NCI-H226 (cell line): ENCODE measurements around the gene TMPRSS9.
"Not testable (repeated sequence)": the region's sequence is repeated elsewhere in the genome, so short reads cannot be mapped to it uniquely, and the experiment has no call there.

Experiments used
- DNase-seq: peaks from one replicate; pipeline ENCODE4 v3.0.0-alpha.2; 2015

Gene TMPRSS9

GRCh38 chr19:2468596-2468995 is 108.5 kb downstream of the TMPRSS9 start:
- DNase-seq, result no peak

- DNase-seq, result no peak
These were observed 109.2 kb downstream of the TMPRSS9 start for GRCh38 chr19:2469102-2469914.

DNA sequence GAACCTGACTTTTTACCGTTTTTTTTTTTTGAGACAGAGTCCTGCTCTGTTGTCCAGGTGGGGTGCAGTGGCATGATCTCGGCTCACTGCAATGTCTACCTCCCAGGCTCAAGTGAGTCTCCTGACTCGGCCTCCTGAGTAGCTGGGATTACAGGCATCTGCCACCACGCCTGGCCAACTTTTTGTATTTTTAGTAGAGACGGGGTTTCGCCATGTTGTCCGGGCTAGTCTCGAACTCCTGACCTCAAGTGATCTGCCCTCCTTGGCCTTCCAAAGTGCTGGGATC is 109.8 kb downstream of the TMPRSS9 start:
- not testable (repeated sequence) for DNase-seq

DNA sequence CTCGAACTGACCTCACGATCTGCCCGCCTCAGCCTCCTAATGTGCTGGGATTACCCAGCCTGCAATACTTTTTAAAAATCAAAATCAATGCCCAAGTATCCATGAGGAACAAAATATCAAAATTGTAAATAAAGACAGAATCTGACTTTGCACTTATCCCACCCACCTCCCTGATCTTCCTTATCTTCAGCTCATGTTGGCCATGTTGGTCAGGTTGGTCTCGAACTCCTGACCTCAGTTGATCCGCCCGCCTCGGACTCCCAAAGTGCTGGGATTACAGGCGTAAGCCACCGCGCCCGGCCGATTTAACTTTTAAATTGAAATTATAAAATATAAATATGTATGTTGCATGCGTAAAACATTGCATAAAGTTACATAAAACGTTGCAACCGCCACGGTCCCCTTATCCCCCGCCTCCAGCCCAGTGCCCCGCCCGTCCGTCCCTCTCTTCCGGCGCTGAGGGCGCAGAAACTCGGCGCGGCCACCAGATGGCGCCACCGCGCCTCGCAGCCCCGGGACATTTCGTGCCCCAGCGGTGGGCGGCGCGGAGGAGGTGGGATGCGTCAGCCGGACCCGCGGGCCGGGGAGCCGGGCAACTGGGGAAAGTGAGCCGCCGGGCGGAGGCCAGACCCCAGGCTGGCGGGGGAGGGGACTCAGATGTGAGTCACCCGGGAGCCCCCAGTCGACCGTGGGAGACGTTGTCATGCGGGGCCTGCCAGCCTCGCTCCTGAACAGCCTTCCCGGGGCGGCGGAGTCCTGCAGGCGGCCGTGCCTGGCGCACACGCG is 114.4 kb downstream of the TMPRSS9 start:
- peak; percentile 86 for DNase-seq

DNA sequence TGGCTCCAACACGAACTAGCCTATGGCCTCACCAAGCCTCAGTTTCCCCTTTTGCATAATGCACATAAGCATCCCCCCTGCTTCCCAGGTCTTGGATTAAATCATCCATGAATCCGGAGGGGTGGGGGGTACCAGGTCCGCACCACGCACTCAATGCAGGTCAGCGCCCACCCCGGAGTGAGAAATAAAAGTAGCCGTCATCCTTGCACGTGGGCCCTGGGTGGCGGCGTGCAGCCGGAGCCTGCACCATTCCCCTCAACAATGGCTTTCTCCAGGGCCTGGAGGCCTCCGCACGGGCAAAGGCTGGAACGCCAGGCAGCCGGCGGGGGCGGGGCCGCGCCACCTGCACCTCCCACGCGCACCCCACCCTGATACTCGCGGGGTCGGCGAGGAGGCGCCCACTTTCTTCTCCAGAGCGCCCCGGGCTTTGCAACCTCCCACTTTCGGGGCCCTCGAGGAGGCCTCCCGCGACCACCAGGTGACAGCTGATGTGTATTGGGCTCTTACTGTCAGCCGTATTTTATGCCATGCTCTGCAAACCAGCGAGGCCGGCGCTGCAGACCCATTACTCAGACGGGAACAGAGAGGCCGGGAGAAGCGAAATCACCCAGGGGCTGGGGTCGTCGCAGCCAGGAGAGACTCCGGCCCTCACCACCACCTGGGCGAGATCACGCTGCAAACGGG is 115.1 kb downstream of the TMPRSS9 start:
- DNase-seq, result peak; percentile 75
